Fibroblast of lung (primary cell): Measurements from ENCODE around the gene CLEC18B. TPM values are rescaled to one million over a fixed set of nuclear protein-coding genes. Genes with fewer than 3 reads are reported as not detected.

Source experiments
- DNase-seq, 2 donors: peaks; one replicate each; pipeline versions ENCODE4 v3.0.0 to v3.0.0-alpha.2; 2010; ENCODE audit warnings: low read depth in 2 of 2
- H2AFZ ChIP-seq: 2 replicates; pipeline ENCODE4 v1.5.1; 2012; ENCODE audit warnings: low read length, control low read depth, inconsistent platforms
- H3K27ac ChIP-seq: 2 replicates; pipeline ENCODE4 v1.5.1; 2011; ENCODE audit warnings: low read length, control low read depth; ENCODE audit not compliant: insufficient read depth
- H3K27me3 ChIP-seq: 2 replicates; pipeline ENCODE4 v1.5.1; 2011; ENCODE audit warnings: mild to moderate bottlenecking, low read length; ENCODE audit not compliant: control insufficient read depth, insufficient read depth
- H3K36me3 ChIP-seq: 2 replicates; pipeline ENCODE4 v1.5.1; 2011; ENCODE audit warnings: low read length; ENCODE audit not compliant: control insufficient read depth, insufficient read depth
- H3K4me1 ChIP-seq: 2 replicates; pipeline ENCODE4 v1.5.1; 2011; ENCODE audit warnings: low read length; ENCODE audit not compliant: control insufficient read depth, insufficient read depth; ENCODE audit errors: extremely low read depth
- H3K4me2 ChIP-seq: 2 replicates; pipeline ENCODE4 v1.5.1; 2011; ENCODE audit warnings: low read length, control low read depth; ENCODE audit not compliant: insufficient read depth; ENCODE audit errors: extremely low read depth
- H3K4me3 ChIP-seq, 4 experiments: fragments of 200-600 bp in 1 of 4; sonication (generic) in 1 of 4; replicated peaks in 1 of 4; 2 replicates each; pipeline ENCODE4 v1.5.1; 2011 to 2016; ENCODE audit warnings: low read length in 4 of 4, low read depth in 3 of 4, mild to moderate bottlenecking in 3 of 4, control low read depth in 2 of 4, inconsistent platforms in 1 of 4, mixed read lengths in 1 of 4; ENCODE audit not compliant: insufficient read depth in 1 of 4; ENCODE audit errors: control extremely low read depth in 1 of 4
- H3K79me2 ChIP-seq: 2 replicates; pipeline ENCODE4 v1.5.1; 2012; ENCODE audit warnings: mild to moderate bottlenecking, low read length, inconsistent platforms; ENCODE audit not compliant: control insufficient read depth, insufficient read depth
- H3K9ac ChIP-seq: 2 replicates; pipeline ENCODE4 v1.5.1; 2011; ENCODE audit warnings: mild to moderate bottlenecking, low read length, control low read depth; ENCODE audit not compliant: insufficient read depth
- H3K9me3 ChIP-seq: 2 replicates; pipeline ENCODE4 v1.5.1; 2012; ENCODE audit warnings: low read depth, low read length; ENCODE audit not compliant: control insufficient read depth, insufficient read depth
- H4K20me1 ChIP-seq: 2 replicates; pipeline ENCODE4 v1.5.1; 2011; ENCODE audit warnings: low read length; ENCODE audit not compliant: control insufficient read depth, insufficient read depth; ENCODE audit errors: extremely low read depth
- CTCF ChIP-seq, 2 donors: IDR thresholded peaks in 1 of 2; conservative IDR thresholded peaks in 1 of 2; 1 replicate in 1 of 2; 2 replicates in 1 of 2; pipeline ENCODE4 v1.5.1; 2011 to 2012; ENCODE audit warnings: low read length in 2 of 2, control low read depth in 1 of 2, inconsistent platforms in 1 of 2, low read depth in 1 of 2, mild to moderate bottlenecking in 1 of 2
- EZH2 ChIP-seq: IDR thresholded peaks from 2 replicates; pipeline ENCODE4 v1.5.1; 2012; ENCODE audit warnings: low read length, control low read depth, mild to moderate bottlenecking; ENCODE audit errors: missing control alignments
- polyA plus RNA-seq, 2 donors: library from polyadenylated mRNA; depleted of rRNA in 1 of 2; stranded (reverse) in 1 of 2; unstranded in 1 of 2; fragments of >200 nt; gene quantifications; 2 replicates each; pipeline ENCODE4 v1.2.1, GENCODE V29; 2011 to 2012; ENCODE audit warnings: missing spikeins in 1 of 2
- total RNA-seq: library from RNA; depleted of rRNA; stranded (reverse); fragments of >200 nt; gene quantifications from 2 replicates; pipeline ENCODE4 v1.2.1, GENCODE V29; 2014

CLEC18B gene
- total and polyA plus RNA-seq, 2 donors (not counting 1 experiment from before 2014, with no cell fraction given) = 0.15 to 0.83 TPM

- DNase-seq = no peak
- Histone ChIP-seq H3K4me3 (no peak overlapping the region), H3K4me2 (no peak overlapping the region), H3K27me3 (no peaks in the 10 kb centered on the region), H4K20me1 (no peaks in the 10 kb centered on the region), H3K4me1 (no peaks in the 10 kb centered on the region), H3K36me3 (no peaks in the 10 kb centered on the region), H2AFZ (no peak overlapping the region), H3K79me2 (no peaks in the 10 kb centered on the region), H3K9ac (no peak overlapping the region), H3K27ac (no peak overlapping the region), H3K9me3 (no peaks in the 10 kb centered on the region)
- no peak for TF ChIP-seq CTCF (conservative IDR thresholded peaks at IDR 0.05 in 1 of 2, IDR thresholded peaks at IDR 0.05 in 1 of 2; ENCODE audit: low read depth in 1 of 2, low read length in 2 of 2)
- TF ChIP-seq EZH2 = no peak
Measured at GRCh38 chr16:74439685-74440084, 18.4 kb upstream of the CLEC18B start.

DNA sequence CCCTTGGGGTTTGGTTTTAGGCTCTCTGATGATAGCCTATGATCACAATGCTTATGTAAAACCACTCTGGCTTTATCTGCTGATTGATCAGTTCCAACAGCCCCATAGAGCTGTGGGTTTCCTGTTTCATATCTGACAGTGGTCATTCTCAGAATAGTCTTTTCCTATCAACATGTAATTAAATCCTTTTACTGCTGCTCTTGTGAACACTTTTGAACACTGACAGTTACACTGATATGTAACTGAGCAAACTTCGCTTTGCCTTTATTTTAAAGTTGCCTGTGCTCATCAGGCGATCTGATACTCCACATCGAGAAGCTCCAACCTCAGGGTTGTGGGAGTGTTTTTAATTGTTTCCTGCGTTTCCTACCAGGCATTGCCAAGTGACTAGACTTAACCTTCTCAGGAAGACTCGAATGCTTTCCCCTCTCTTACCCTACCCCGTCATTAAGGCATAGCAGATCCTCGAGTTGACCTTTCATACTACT, 17.3 kb upstream of the CLEC18B start:
- TF ChIP-seq EZH2 (no peak), CTCF (conservative IDR thresholded peaks at IDR 0.05 in 1 of 2, IDR thresholded peaks at IDR 0.05 in 1 of 2; ENCODE audit: low read depth in 1 of 2, low read length in 2 of 2) (no peak)
- Histone ChIP-seq H3K36me3 (no peaks in the 10 kb centered on the region), H2AFZ (no peak overlapping the region), H3K27ac (no peak overlapping the region), H3K27me3 (no peaks in the 10 kb centered on the region), H3K4me3 (no peak overlapping the region), H3K9ac (no peak overlapping the region), H3K4me2 (no peak overlapping the region), H3K4me1 (no peaks in the 10 kb centered on the region), H3K9me3 (no peaks in the 10 kb centered on the region), H3K79me2 (no peaks in the 10 kb centered on the region), H4K20me1 (no peaks in the 10 kb centered on the region)
- DNase-seq = no peak

DNA sequence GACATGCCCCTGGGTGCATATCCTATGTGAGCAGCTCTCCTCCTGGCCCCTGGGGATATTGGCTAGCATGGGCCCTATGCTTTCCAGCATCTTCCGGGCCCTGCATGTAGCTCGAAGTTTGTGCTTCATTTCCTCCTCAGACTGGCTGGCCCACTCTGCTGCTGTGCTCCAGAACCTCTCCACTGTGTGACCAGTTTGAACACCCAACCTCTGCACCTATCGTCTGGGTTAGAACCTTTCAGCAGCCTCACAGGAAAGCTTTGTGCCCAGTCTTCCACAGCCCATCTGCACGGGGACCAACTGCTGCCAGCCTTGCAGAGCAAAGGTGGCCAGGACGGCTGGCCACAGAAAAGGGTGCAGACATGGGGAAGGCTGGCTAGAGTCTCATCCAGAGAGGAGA, 10.2 kb upstream of the CLEC18B start:
- DNase-seq = no peak
- Histone ChIP-seq H3K4me3 (no peak overlapping the region), H3K36me3 (no peaks in the 10 kb centered on the region), H3K27me3 (no peaks in the 10 kb centered on the region), H3K9me3 (no peaks in the 10 kb centered on the region), H3K9ac (no peak overlapping the region), H3K4me2 (no peak overlapping the region), H2AFZ (no peak overlapping the region), H3K27ac (no peak overlapping the region), H3K79me2 (no peaks in the 10 kb centered on the region), H3K4me1 (no peaks in the 10 kb centered on the region), H4K20me1 (no peaks in the 10 kb centered on the region)
- TF ChIP-seq EZH2 (no peak), CTCF (conservative IDR thresholded peaks at IDR 0.05 in 1 of 2, IDR thresholded peaks at IDR 0.05 in 1 of 2; ENCODE audit: low read depth in 1 of 2, low read length in 2 of 2) (no peak)
